ENCODE measurements around the gene ARFGAP1.

DNA sequence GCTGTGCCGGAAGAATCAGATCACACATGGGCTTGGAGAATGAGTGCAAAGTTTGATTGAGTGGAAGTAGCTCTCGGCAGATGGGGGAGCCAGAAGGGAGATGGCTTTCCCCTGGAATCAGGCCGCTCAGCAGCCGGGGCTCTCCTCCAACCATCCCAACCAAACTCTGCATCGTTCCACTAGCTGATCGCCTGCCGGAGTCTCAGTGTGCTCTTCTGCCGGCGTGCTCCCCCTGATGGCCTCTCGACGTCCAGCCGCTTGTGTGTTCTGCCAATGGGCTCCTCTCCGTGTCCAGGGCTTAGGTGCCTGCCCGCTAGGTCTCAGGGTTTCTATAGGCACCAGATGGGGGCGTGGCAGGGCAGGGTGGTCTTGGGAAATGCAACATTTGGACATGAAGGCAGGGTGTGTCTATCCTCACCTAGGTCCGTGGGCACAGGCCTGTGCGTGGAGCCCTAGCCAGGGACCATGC lies 41.8 kb upstream of the ARFGAP1 start:
- TF ChIP-seq, protein P1, sequence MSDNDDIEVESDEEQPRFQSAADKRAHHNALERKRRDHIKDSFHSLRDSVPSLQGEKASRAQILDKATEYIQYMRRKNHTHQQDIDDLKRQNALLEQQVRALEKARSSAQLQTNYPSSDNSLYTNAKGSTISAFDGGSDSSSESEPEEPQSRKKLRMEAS (IDR thresholded peaks at IDR 0.05): no peak; the same call in 1 of the 2 replicates
- TF ChIP-seq, protein P2, sequence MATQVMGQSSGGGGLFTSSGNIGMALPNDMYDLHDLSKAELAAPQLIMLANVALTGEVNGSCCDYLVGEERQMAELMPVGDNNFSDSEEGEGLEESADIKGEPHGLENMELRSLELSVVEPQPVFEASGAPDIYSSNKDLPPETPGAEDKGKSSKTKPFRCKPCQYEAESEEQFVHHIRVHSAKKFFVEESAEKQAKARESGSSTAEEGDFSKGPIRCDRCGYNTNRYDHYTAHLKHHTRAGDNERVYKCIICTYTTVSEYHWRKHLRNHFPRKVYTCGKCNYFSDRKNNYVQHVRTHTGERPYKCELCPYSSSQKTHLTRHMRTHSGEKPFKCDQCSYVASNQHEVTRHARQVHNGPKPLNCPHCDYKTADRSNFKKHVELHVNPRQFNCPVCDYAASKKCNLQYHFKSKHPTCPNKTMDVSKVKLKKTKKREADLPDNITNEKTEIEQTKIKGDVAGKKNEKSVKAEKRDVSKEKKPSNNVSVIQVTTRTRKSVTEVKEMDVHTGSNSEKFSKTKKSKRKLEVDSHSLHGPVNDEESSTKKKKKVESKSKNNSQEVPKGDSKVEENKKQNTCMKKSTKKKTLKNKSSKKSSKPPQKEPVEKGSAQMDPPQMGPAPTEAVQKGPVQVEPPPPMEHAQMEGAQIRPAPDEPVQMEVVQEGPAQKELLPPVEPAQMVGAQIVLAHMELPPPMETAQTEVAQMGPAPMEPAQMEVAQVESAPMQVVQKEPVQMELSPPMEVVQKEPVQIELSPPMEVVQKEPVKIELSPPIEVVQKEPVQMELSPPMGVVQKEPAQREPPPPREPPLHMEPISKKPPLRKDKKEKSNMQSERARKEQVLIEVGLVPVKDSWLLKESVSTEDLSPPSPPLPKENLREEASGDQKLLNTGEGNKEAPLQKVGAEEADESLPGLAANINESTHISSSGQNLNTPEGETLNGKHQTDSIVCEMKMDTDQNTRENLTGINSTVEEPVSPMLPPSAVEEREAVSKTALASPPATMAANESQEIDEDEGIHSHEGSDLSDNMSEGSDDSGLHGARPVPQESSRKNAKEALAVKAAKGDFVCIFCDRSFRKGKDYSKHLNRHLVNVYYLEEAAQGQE (IDR thresholded peaks at IDR 0.05): no peak
